Vagina (tissue), 2 donors: ENCODE results near the gene DHPS. TPM values are rescaled to one million over a fixed set of nuclear protein-coding genes. Genes with fewer than 3 reads are reported as not detected.
"Not testable (repeated sequence)": the region's sequence is repeated elsewhere in the genome, so short reads cannot be mapped to it uniquely, and the experiment has no call there.

ENCODE experiments used
- DNase-seq, 2 donors: peaks; one replicate each; pipeline ENCODE4 v3.0.0-alpha.2; 2017; ENCODE audit errors: extremely low spot score in 2 of 2
- H3K27ac ChIP-seq: fragments of 200-600 bp; sonication (generic); one replicate; pipeline ENCODE4 v1.5.1; 2019
- H3K27me3 ChIP-seq: fragments of 200-600 bp; sonication (generic); one replicate; pipeline ENCODE4 v1.5.1; 2019
- H3K36me3 ChIP-seq, 2 donors: fragments of 200-600 bp; sonication (generic); one replicate each; pipeline ENCODE4 v1.5.1; 2017 to 2019
- H3K4me1 ChIP-seq: fragments of 200-600 bp; sonication (generic); one replicate; pipeline ENCODE4 v1.5.1; 2019
- H3K4me3 ChIP-seq, 2 donors: fragments of 200-600 bp; sonication (generic); 1 replicate in 1 of 2; 2 replicates in 1 of 2; pipeline ENCODE4 v1.5.1; 2016 to 2019
- H3K9me3 ChIP-seq: fragments of 200-600 bp; sonication (generic); one replicate; pipeline ENCODE4 v1.5.1; 2019
- POLR2A ChIP-seq, 2 donors: fragments of 450-650 bp; IDR thresholded peaks; one replicate each; pipeline ENCODE4 v1.6.1; 2017; ENCODE audit warnings: antibody characterized with exemption in 2 of 2, mild to moderate bottlenecking in 2 of 2, moderate library complexity in 2 of 2
- POLR2AphosphoS5 ChIP-seq, 2 donors: sonication (generic); formaldehyde crosslinking; IDR thresholded peaks; one replicate each; pipeline ENCODE4 v1.9.0; 2017; ENCODE audit warnings: antibody characterized with exemption in 2 of 2, mild to moderate bottlenecking in 2 of 2, low read depth in 1 of 2; ENCODE audit not compliant: insufficient read depth in 1 of 2
- intact Hi-C: fragments of 100-400 bp; cut with DNase I; formaldehyde crosslinking; loops from one replicate; pipeline ENCODE4 v1.15.1; 2023
- total RNA-seq: library from RNA; depleted of rRNA; stranded (reverse); fragments of >200 nt; gene quantifications from one replicate; pipeline ENCODE4 v1.2.3, GENCODE V29; 2016
- TF ChIP-seq, protein P1 (sequence below), 3 experiments: fragments of 450-650 bp in 2 of 3; fragments of 200-600 bp in 1 of 3; sonication (generic) in 1 of 3; IDR thresholded peaks; one replicate each; pipeline ENCODE4 v1.5.1; 2017 to 2019; ENCODE audit warnings: antibody characterized with exemption in 3 of 3, mild to moderate bottlenecking in 2 of 3, moderate library complexity in 2 of 3

The DHPS gene
- total RNA-seq, 1 donor from 2014 or later = 119 TPM

DNA sequence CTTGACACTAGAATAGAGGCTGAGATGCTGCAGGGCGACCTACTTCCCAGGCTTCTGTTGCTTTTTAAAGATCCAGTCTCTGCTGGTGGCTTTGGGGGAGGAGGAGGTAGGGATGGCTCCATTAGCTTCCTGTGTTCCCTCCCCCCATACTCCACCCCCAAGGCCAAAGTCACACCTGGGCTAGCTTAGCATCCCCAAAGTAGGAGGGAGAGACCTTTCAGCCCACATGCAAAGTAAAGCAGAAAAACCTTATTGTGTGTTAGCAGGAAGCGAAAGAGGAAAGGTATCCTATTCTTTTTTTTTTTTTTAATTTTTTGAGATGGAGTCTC lies 45.3 kb upstream of the DHPS start:
- peaks cover 27% of the 10 kb centered on the region for H3K4me1 ChIP-seq
- H3K36me3 ChIP-seq = peaks cover 0 to 31% of the 10 kb centered on the region in 2 donors
- no peak overlapping the region for H3K27ac ChIP-seq
- no peak overlapping the region for H3K4me3 ChIP-seq
- intact Hi-C loops = no loop called here
- no peak for TF ChIP-seq POLR2A (IDR thresholded peaks at IDR 0.05)
- TF ChIP-seq, protein P1, sequence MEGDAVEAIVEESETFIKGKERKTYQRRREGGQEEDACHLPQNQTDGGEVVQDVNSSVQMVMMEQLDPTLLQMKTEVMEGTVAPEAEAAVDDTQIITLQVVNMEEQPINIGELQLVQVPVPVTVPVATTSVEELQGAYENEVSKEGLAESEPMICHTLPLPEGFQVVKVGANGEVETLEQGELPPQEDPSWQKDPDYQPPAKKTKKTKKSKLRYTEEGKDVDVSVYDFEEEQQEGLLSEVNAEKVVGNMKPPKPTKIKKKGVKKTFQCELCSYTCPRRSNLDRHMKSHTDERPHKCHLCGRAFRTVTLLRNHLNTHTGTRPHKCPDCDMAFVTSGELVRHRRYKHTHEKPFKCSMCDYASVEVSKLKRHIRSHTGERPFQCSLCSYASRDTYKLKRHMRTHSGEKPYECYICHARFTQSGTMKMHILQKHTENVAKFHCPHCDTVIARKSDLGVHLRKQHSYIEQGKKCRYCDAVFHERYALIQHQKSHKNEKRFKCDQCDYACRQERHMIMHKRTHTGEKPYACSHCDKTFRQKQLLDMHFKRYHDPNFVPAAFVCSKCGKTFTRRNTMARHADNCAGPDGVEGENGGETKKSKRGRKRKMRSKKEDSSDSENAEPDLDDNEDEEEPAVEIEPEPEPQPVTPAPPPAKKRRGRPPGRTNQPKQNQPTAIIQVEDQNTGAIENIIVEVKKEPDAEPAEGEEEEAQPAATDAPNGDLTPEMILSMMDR (IDR thresholded peaks at IDR 0.05) = no peak
- TF ChIP-seq POLR2AphosphoS5 (IDR thresholded peaks at IDR 0.05; ENCODE audit: insufficient read depth in 1 of 2, low read depth in 1 of 2) = no peak
- no peaks in the 10 kb centered on the region for H3K9me3 ChIP-seq
- no peaks in the 10 kb centered on the region for H3K27me3 ChIP-seq
- DNase-seq = no peak

DNA sequence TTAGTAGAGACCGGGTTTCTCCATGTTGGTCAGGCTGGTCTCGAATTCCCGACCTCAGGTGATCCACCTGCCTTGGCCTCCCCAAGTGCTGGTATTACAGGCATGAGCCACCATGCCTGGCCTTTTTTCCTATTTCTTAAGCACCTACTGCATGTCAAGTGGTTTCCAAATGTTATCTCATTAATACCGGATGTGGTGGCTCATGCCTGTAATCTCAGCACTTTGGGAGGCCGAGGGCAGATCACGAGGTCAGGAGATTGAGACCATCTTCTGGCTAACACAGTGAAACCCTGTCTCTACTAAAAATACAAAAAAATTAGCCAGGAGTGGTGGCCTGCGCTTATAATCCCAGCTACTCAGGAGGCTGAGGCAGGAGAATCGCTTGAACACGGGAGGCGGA lies 43.9 kb upstream of the DHPS start:
- H3K27ac ChIP-seq, intact Hi-C loops, H3K4me3 ChIP-seq, H3K9me3 ChIP-seq, DNase-seq, H3K27me3 ChIP-seq: not testable (repeated sequence)
- Histone ChIP-seq H3K36me3 (peaks cover 0 to 23% of the 10 kb centered on the region in 2 donors), H3K4me1 (peaks cover 29% of the 10 kb centered on the region)

DNA sequence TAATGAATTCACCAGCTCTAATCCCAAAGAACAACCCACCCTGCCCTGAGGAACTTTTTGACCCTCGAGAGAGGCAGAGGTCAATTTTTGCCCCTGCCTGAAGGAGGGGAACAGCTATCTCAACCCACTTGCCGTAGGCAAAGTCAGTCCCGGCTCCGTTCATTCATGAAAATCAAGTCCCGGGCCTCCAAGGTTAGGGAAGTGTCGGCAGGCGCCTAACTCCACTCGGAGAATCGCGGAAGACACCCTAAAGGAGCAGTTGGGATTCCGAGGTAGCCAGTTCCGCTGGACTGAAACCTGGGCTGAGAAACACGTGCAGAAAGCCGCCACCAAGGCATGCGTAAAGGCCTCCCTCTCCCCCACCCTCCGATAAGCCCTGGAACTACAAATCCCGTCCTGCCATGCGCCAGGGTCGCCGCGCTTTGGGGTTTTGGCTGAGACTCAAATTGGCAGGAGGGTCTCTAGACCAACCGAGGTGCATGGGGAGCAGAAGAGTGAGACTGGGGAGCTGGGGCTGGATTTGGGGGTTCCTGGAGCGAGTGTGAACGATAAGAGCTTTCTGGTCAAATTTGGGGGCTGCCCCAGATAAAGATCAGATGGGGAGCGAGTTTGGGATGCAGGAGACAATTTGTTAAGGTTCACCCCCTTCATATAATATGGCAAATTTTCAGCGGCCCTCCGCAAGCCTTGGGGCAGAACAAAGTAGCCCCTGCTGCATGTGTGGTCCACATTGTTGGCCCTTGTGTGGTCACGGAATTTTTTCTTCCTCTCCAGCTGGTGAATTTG lies 42.2 kb upstream of the DHPS start, which contains the start of gene TNPO2:
Gene TNPO2 (minus strand): TSS at position 292 of the 786 bp plus-strand sequence. CDS start 2,955 bp downstream, outside the sequence.
- Histone ChIP-seq H3K4me3 (peak within 1 kb of the TSS; percentile 51 to 78), H3K9me3 (no peaks in the 10 kb centered on the region), H3K36me3 (peaks cover 0 to 8% of the 10 kb centered on the region in 2 donors), H3K27ac (peak within 1 kb of the TSS; percentile 95), H3K4me1 (peaks cover 45% of the 10 kb centered on the region), H3K27me3 (no peaks in the 10 kb centered on the region)
- intact Hi-C loops = no loop called here
- TF ChIP-seq POLR2AphosphoS5 (IDR thresholded peaks at IDR 0.05; ENCODE audit: insufficient read depth in 1 of 2, low read depth in 1 of 2) (peak in 1 of 2 donors; percentile 20), POLR2A (IDR thresholded peaks at IDR 0.05) (no peak)
- TF ChIP-seq, protein P1 (IDR thresholded peaks at IDR 0.05) = no peak
- DNase-seq = no peak

GRCh38 chr19:12723381-12723640 lies 41.6 kb upstream of the DHPS start:
- DNase-seq = no peak
- peaks cover 49% of the 10 kb centered on the region for H3K4me1 ChIP-seq
- TF ChIP-seq POLR2AphosphoS5 (IDR thresholded peaks at IDR 0.05; ENCODE audit: insufficient read depth in 1 of 2, low read depth in 1 of 2) (no peak), POLR2A (IDR thresholded peaks at IDR 0.05) (no peak)
- TF ChIP-seq, protein P1 (IDR thresholded peaks at IDR 0.05) = no peak
- H3K36me3 ChIP-seq = peaks cover 0 to 8% of the 10 kb centered on the region in 2 donors
- H3K27ac ChIP-seq = peak overlapping the region; percentile 95
- H3K9me3 ChIP-seq = no peaks in the 10 kb centered on the region
- H3K4me3 ChIP-seq = peak overlapping the region; percentile 51 to 78
- H3K27me3 ChIP-seq = no peaks in the 10 kb centered on the region
- intact Hi-C loops = no loop called here

GRCh38 chr19:12722566-12723380 lies 41.1 kb upstream of the DHPS start:
- intact Hi-C loops = no loop called here
- DNase-seq = peak in 1 of 2 donors; percentile 98
- peak overlapping the region; percentile 78 to 84 for H3K4me3 ChIP-seq
- H3K27me3 ChIP-seq = no peaks in the 10 kb centered on the region
- H3K27ac ChIP-seq = peak overlapping the region; percentile 95
- peaks cover 49% of the 10 kb centered on the region for H3K4me1 ChIP-seq
- peak; percentile 85 to 96 for TF ChIP-seq POLR2AphosphoS5 (IDR thresholded peaks at IDR 0.05; ENCODE audit: insufficient read depth in 1 of 2, low read depth in 1 of 2)
- no peak for TF ChIP-seq POLR2A (IDR thresholded peaks at IDR 0.05)
- no peaks in the 10 kb centered on the region for H3K9me3 ChIP-seq
- H3K36me3 ChIP-seq = peaks cover 0 to 10% of the 10 kb centered on the region in 2 donors
